HG02870 (cell line): Measurements from ENCODE around the gene FLII.

Experiments
- ATAC-seq: cut with Tn5 transposase; IDR thresholded peaks from one replicate; pipeline ENCODE4 v1.9.1; 2021; ENCODE audit warnings: mild to moderate bottlenecking, moderate library complexity; ENCODE audit not compliant: unreplicated experiment

The FLII gene

DNA sequence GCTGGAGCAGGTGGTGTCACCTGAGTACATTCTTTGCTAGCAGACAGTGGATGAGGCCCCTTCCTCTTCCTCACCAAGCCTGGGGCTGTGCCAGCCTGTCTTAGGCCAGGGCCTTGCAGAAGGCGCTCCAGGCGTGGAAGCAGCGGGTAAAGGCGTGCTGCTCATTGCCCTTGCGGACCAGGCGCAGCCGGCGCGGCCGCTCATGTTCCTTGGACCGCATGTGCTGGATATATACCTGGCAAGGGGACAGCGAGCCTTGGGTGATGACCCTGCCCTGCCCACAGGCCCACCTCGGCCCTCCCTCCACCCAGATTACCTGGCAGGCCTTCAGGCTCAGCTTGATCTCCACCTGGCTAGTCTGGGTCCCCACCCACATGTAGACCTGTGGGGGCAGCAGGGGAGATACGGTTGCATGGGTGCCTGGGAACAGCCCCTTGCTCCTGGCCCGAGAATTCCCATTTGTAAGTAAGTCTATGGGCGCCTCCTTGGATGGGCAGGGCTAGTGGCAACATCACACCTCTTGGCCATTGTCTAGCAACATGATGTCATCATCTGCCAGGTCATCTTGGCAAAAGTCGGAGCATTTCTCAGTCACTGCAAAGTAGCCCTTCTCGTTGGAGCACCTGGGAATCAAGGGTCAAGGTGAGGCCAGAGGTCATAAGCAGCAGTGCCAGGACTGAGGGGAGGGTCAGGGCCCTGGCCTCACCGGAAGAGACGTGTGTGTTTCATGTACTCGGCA lies 13.3 kb downstream of the FLII start:
- ATAC-seq: no peak

DNA sequence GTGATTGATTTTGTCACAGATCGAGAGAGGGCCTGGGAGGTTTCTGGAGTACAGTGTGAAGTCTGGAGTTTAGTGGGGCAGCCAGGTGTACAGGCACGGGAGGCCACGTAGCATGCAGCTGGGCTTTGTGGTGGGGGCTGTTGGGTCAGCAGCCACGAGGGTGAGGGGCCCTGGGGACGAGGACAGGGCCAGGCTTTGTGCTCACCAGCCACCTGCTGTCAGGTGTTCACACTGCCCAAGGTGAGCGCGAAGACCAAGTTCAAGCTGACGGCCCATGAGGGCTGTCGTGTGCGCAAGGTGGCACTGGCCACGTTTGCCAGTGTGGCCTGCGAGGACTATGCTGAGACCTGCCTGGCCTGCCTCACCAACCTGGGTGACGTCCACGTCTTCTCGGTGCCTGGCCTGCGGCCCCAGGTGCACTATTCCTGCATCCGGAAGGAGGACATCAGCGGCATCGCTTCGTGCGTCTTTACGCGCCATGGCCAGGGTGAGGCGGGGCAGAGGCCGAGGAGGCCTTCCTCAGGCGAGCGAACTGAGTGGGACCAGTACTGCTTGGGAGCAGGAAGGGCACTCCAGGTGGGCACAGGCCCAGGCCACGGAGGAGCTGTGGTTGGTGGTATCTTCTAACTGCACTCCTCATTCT lies 17.2 kb downstream of the FLII start:
- ATAC-seq: no peak

DNA sequence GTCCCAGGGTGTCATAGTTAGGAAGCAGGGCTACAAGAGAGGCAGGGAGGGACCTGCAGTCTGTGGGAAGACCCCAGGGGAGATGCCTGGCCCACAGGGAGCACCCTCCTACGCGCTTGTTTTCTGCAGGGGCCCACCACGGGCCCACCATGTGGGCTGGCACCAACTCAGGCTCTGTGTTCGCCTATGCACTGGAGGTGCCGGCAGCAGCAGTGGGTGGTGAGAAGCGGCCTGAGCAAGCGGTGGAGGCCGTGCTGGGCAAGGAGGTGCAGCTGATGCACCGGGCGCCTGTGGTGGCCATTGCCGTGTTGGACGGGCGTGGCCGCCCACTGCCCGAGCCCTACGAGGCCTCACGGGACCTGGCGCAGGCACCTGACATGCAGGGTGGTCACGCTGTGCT lies 18.1 kb downstream of the FLII start:
- no peak for ATAC-seq

DNA sequence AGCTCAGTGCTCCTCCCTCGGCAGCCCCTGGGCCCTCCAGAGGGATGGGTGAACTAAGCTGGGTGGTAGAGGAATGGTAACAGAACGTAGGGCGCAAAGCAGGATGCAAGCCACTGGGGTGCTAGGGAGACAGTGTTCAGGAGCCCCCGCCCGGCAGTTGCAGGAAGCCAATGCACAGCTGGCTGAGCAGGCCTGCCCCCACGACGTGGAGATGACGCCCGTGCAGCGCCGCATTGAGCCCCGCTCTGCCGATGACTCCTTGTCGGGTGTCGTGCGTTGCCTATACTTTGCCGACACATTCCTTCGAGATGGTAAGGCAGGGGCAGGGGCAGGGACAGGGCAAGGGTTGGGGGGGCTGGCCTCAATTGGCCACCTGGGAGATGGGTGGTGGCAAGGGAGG lies 20.2 kb downstream of the FLII start:
- no peak for ATAC-seq

DNA sequence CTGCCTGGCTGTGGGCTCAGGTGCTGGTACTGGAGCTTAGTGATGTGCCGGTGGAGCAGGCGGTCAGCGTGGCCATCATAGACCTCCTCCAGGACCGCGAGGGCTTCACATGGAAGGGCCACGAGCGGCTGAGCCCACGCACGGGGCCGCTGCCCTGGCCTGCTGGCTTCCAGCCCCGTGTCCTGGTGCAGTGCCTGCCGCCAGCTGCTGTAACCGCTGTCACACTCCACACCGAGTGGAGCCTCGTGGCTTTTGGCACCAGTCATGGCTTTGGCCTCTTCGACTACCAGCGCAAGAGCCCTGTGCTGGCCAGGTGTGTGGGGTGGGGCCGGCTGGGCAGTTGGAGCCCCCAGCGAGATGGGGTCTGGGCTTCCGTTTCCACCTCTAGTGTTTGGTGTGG lies 21.1 kb downstream of the FLII start:
- no peak for ATAC-seq

DNA sequence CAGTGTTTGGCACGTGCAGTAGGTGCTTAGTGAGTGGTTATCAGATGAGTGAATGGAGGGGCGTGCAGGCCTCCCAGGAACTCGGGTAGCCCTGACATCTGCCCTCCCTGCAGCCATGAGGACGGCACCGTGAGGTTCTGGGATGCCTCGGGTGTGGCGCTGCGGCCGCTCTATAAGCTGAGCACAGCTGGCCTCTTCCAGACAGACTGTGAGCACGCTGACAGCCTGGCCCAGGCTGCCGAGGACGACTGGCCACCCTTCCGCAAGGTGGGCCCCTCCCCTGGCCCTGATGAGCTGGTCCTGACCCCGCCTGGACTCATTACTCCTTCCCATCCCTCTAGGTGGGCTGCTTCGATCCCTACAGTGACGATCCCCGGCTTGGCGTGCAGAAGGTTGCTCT lies 22.0 kb downstream of the FLII start:
- no peak for ATAC-seq

DNA sequence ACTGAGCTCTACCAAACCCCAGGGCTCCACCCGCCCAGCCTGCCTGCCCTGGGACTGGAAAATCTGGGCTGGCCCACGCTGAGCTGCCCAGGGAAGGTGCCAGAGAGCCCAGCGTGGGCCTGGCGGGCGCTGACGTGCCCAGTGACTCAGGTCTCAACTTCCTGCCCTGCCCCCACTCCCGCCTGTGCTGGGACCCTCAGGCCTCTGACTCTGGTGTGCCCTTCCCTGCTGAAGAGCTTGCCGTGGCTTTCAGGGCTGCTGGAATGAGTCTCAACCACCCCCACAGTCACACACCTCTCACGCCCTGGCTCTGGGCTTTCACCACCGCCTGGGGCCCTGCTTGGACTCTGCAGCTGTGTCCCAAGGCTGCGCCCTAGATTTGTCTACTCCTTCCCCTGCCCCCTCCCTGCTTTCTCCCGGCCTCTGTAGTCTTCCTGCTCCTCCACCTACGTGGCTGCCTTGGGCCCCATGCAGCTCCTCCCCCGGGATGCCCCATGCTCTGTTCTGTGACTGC lies 22.7 kb downstream of the FLII start:
- no peak for ATAC-seq

DNA sequence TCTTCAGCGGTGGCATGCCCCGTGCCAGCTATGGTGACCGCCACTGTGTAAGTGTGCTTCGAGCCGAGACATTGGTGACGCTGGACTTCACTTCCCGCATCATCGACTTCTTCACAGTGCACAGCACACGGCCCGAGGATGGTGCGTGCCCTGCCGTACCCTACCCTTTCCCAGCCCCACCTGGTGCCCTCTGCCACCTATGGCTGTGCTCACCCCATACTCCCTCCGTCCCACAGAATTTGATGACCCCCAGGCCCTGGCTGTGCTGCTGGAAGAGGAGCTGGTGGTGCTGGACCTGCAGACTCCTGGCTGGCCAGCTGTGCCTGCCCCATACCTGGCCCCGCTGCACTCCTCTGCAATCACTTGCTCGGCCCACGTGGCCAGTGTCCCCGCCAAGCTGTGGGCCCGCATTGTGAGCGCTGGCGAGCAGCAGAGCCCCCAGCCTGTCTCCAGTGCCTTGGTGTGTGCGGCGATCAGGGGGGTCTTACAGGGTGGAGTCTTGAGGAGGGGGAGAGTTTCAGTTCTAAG lies 23.6 kb downstream of the FLII start:
- no peak for ATAC-seq

DNA sequence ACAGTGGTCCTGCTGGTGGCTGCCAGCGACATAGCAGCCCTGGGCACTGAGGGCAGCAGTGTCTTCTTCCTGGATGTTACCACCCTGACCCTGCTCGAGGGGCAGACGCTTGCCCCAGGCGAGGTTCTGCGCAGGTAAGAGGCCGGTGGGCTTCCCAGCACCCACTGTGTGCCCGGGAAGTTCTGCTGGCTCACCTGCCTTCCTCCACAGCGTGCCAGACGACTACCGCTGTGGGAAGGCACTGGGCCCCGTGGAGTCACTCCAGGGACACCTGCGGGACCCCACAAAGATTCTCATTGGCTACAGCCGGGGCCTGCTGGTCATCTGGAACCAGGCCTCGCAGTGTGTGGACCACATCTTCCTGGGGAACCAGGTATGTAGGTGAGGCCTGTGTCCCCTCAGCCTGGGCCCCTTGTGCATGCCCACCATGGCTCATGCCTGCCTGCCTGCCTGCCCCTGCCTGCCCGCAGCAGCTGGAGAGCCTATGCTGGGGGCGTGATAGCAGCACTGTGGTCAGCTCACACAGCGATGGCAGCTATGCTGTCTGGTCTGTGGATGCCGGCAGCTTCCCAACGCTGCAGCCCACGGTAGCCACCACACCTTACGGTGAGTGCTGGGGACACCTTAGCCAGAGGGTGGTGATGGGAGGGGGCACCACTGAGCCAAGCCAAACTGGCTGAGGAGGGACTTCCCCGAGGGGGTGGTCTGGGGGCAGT lies 24.6 kb downstream of the FLII start:
- ATAC-seq: no peak

DNA sequence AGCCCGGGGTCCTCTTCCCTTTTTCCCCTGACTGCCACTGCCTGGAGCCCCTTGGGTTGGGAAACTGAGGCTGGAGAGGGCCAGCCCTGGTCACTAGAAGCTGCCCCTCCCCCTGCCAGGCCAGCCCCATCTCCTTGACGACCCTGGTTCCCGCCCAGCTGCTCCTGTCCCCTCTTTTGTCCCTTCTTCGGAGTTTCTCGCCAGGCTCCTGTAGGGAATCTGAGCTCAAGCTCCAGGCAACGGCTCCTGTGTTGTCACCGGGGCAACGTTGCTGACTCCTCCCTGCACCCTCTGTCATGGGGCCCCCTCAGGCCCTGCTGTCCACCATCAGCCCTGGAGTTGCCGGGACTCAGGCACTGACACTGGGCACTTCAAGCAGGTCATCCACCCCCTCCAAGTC lies 27.4 kb downstream of the FLII start:
- no peak for ATAC-seq

DNA sequence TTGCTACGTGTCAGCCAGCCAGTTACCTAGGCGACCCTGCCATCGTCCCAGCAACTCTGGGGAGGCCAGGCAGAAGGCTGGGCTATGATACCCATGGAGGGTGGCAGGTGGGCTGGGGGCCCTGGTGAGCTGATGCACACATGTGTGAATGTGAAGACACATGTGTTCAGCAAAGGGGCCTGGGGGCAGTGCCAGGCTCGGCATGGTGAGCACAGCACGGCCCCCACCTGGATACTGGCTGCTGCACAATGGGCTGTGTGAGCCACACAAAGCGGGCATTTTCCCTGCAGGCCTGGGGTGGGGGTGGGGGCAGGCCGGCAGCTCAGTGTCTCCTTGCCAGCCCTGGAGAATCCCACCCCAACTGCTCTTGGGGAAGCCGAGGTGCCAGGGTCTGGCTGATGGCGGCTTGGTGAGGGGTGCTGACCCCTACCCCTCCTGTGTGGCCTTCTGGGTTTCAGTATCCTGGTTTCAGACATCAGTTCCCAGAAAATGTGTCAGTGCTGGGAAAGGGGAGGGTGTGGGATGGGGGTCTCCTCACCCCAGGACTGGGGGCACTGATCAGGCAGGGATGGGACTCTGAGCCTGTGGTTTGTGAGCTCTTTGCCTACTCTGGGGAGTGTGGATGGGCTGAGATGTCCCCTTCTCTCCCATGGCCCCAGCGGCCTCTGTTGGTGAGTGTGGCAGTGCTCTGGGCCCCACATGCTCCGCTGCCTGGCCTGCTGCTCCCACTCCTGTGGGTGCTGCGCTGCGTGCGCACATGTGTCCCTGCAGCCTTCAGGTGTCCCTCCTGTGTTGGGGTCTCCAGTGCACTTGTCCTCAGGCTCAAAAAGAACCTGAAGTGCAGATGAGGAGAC lies 28.0 kb downstream of the FLII start:
- no peak for ATAC-seq

DNA sequence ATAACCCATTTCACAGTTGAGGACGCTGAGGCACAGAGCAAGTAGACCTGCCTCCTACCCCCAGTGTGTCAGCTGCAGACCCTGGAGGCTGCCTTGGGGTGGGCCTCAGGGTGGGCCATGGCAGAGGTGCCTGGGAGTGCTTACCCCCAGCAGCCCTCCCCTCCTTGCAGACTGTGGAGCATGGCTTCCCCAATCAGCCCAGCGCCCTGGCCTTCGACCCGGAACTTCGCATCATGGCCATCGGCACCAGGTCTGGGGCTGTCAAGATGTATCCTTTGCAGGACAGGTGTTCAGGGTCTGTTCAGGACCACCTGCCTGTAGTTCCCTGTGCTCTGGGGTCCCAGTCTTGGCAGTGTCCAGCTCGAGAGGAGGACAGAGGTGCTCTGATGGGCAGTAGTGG lies 28.8 kb downstream of the FLII start:
- no peak for ATAC-seq

DNA sequence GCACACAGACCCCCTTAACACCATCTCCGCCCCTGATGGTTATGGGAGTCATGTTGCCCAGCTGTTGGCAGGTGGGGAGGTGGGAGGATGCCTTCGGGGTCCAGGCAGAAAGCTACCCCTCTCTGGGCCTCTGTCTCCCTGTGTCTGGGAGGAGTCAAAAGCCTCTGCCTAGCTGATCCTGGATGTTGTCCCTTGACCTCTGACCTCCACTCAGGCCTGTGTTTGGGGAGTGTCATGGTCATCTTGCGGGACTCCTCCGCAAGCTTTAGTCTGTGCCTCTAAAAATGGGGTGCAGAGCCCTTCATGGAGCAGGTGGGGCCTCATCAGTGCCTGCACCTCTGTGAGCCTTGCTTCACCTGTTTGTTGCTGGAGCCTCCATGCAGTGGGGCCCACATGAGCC lies 29.3 kb downstream of the FLII start:
- ATAC-seq: no peak

DNA sequence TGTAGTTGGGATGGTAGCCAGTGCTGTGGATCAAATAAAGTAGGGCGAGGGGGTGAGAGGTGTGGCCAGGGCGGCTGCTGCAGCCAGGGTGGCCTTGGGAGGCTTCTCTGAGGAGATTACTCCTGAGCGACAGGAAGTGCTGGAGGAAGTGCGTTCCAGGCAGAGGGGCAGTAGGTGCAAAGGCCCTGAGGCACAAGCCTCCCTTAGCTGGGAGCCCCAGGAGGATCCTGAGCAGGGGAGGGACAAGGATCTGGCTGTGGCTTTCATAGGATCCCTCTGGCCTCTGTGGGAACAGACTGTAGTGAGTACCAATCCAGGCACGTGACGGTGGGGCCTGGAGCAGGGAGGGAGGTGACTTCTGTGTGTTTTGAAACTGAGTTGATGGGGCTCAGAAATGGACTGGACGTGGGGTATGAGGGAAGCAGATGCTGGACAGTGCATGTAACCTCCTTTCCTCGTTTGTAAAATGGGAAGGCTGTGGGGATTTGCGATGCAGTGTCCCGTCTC lies 30.3 kb downstream of the FLII start:
- no peak for ATAC-seq

DNA sequence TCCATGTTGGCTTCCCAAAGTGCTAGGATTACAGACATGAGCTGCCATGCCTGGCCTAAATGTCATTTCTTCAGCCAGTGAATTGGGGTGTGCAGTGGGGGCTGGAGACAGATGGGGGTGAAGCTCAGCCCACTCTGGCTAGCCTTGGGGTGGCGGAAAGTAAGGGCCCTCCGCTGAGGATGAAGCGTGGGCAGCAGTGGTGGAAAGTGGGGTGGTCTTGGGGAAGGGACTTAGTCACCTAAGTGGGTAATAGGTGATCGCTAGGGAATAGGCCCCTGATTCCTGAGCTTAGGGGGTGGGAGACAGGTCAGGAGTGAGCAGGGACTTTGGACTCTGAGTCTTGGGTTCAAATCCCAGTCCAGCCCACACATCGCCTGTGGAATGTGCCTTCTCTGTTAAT lies 30.9 kb downstream of the FLII start:
- ATAC-seq: no peak

DNA sequence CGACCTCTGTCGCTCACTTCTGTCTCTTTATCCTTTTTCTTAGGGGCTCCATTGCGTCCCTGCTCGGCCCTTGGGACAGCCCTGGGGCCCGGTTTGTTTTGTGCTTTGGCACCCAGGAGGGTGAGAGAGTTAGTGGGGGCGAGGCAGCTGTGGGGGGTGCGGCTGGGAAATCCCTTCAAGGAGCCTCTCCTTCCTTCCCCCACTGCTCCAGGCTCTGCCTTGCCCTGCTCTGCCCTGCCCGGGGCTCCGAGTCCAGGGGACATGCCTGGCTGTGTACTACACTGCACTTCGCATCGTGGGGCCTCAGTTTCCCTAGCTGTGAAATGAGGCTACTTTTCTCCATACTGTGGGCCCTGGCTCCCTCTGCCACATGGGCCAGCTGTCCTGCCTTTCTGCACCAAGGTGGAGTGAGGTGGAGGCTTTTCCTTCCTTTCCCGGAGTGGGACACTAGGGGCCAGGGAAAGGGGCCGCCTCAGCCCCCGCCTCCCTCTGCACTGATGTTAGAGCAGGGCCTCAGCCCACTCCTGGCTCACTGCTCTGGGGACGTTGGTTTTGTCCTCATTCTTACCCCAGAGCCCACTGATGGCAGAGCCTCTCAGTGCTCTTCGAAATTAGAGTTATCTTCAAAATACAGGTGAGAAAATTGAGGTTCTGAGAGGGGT lies 32.1 kb downstream of the FLII start:
- no peak for ATAC-seq

DNA sequence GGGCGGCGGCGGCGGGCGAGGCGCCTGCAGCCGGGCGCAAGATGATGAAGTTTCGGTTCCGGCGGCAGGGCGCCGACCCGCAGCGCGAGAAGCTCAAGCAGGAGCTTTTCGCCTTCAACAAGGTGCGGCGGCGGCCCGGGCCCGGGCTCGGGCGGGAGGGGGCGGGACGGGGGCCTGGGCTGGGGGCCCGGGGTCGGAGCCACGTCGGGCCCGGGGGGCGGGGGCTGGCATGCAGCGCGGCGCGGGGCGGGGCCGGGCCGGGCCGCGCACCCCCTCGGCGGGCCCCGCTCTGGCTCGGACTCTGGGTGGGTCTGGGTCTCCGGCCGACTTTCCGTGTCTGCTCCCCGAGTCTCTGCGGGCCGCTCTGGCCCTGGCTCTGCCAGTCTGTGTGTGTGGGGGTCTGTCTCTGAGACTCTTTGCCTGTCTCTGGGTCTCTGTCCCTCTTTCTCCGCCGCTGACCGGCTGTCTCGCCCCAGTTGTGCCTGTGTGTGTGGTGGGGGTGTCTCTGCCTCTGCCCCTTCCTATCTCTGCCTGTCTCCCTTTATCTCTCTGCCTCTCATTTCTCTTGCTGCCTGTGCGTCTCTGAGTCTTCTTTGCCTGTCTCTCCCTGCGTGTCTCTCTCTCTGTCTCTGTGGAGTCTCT lies 32.8 kb downstream of the FLII start:
- no peak for ATAC-seq

DNA sequence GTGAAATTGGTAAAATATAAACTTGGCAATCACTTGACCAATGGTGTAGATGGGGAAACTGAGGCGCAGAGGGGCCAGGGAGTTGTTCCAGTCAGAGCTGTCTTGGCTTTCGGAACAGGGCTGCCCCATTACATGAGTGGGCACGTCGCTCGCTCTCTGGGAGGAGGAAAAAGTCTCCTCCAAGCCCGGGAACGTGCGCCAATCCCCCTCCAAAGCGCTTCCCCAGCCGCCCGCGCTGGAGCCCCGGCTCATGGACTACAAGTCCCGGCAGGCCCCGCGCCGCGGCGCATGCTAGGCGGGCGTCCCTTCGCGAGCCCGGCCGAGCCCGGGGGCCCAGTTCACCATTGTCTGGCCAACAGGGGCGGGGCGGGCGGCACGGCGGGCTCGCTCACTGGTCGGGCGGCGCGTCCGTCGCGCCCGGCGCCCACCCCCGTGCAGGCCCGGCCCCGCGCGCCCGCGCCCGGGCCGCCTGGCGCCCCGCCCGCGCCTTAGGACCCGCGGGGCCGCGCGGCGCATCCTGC lies 33.4 kb downstream of the FLII start, which contains the start of gene LLGL1:
TSS of gene LLGL1 (plus strand) at position 515 of the 521 bp plus-strand sequence. CDS start 48 bp downstream, outside the sequence.
- ATAC-seq: peak; percentile 72
